Ovary (tissue), 9 donors: ENCODE data around the gene LYZ. TPM values are rescaled to one million over a fixed set of nuclear protein-coding genes. Genes with fewer than 3 reads are reported as not detected.

Experiments used
- DNase-seq, 5 donors: peaks; one replicate each; pipeline ENCODE4 v3.0.0-alpha.2; 2019 to 2020
- H3K27ac ChIP-seq, 2 donors: fragments of 200-600 bp; one replicate each; pipeline versions ENCODE4 v1.5.1 to v1.8.0; 2019 to 2022
- H3K27me3 ChIP-seq: fragments of 200-600 bp; one replicate; pipeline ENCODE4 v1.8.0; 2022
- H3K36me3 ChIP-seq: fragments of 200-600 bp; sonication (generic); one replicate; pipeline ENCODE4 v1.5.1; 2019
- H3K4me1 ChIP-seq: one replicate; pipeline ENCODE4 v1.8.1; 2013; ENCODE audit warnings: mild to moderate bottlenecking, moderate library complexity; ENCODE audit not compliant: insufficient read depth
- H3K4me3 ChIP-seq: fragments of 200-600 bp; sonication (generic); one replicate; pipeline ENCODE4 v1.5.1; 2017
- H3K9me3 ChIP-seq, 2 donors: fragments of 200-600 bp in 1 of 2; sonication (generic) in 1 of 2; one replicate each; pipeline versions ENCODE4 v1.5.1 to v1.8.1; 2013 to 2019; ENCODE audit warnings: mild to moderate bottlenecking in 1 of 2, moderate library complexity in 1 of 2
- CTCF ChIP-seq, 3 donors: fragments of 450-650 bp in 2 of 3; fragments of 200-600 bp in 1 of 3; IDR thresholded peaks; one replicate each; pipeline versions ENCODE4 v1.5.1 to v1.8.0; 2016 to 2022; ENCODE audit warnings: antibody characterized with exemption in 3 of 3, mild to moderate bottlenecking in 1 of 3
- EP300 ChIP-seq: sonication (generic); formaldehyde crosslinking; IDR thresholded peaks from one replicate; pipeline ENCODE4 v1.6.1; 2017; ENCODE audit warnings: antibody characterized with exemption
- POLR2A ChIP-seq: fragments of 450-650 bp; IDR thresholded peaks from one replicate; pipeline ENCODE4 v1.6.1; 2017; ENCODE audit warnings: antibody characterized with exemption, mild to moderate bottlenecking, moderate library complexity
- WGBS, 3 donors: extraction: QIAGEN DNeasy Blood & Tissue Kit in 1 of 3; methylation state at CpG; one replicate each; pipeline versions ENCODE4 v1.1.5 to v1.1.7; 2013 to 2017; 5-methylcytosine and 5-hydroxymethylcytosine counted together
- intact Hi-C, 4 donors: fragments of 100-400 bp; cut with DNase I; formaldehyde crosslinking; loops; one replicate each; pipeline versions ENCODE4 v1.11.0 to v1.15.1; 2022 to 2023
- polyA plus RNA-seq, 2 donors: library from polyadenylated mRNA; stranded (reverse); fragments of 200-250 nt in 1 of 2; fragments of 350-450 nt in 1 of 2; fragmentation: Illumina TruSeq in 1 of 2; extraction: RNeasy Lipid Tissue Mini Kit (QIAGEN cat#74804) in 1 of 2; gene quantifications; one replicate each; pipeline ENCODE4 v1.2.3, GENCODE V29; 2013 to 2014
- total RNA-seq, 7 donors: library from RNA; depleted of rRNA in 2 of 7; stranded (reverse); fragments of >200 nt in 2 of 7; fragmentation: NEBNext Ultra II Directional in 3 of 7; extraction: Animal tissue kit (Norgen Biotek cat#: 25700) in 3 of 7; gene quantifications; one replicate each; pipeline versions ENCODE4 v1.1.0 to v1.2.4, GENCODE V29; 2016 to 2023
- donor health status: DM: no; HTN: no; CAD: no; lungs with moderate emphysema.
- donor health status: DM: no; HTN: no; CAD: no.
- donor health status: Bipolar disorder and iron deficiency.
- donor health status: DM: yes; HTN: yes; CAD: no.
- donor health status: DM: no; HTN: no; CAD: no.
- donor health status: DM: yes; HTN: yes; CAD: no.

Gene LYZ
- total and polyA plus RNA-seq, 9 donors = 6.5 to 233 (median 14.2) TPM

- TF ChIP-seq POLR2A (peak; percentile 63), CTCF (IDR thresholded peaks at IDR 0.05) (no peak), EP300 (no peak)
- peak; percentile 82 to 91 (median 87) for DNase-seq
- Histone ChIP-seq H3K4me1 (peaks cover 3% of the 10 kb centered on the region), H3K27me3 (no peaks in the 10 kb centered on the region), H3K27ac (peak within 1 kb of the TSS; percentile 90 to 98), H3K4me3 (peak within 1 kb of the TSS; percentile 78), H3K9me3 (no peaks in the 10 kb centered on the region), H3K36me3 (no peaks in the 10 kb centered on the region)
- intact Hi-C loops = no loop called here
- 0% methylated on average over 69 to 70 of the region's 70 CpGs for WGBS, 3 donors
Observed at GRCh38 chr12:69359531-69360347, 11.6 kb downstream of the LYZ start, which contains the start of gene YEATS4. Gene YEATS4 (plus strand): TSS chr12:69359743. CDS start chr12:69359973, 230 bp downstream.

- DNase-seq = no peak
- Histone ChIP-seq H3K4me1 (peaks cover 3% of the 10 kb centered on the region), H3K36me3 (no peaks in the 10 kb centered on the region), H3K27me3 (no peaks in the 10 kb centered on the region), H3K27ac (peak overlapping the region in 1 of 2 donors; percentile 98), H3K9me3 (no peaks in the 10 kb centered on the region), H3K4me3 (peak overlapping the region; percentile 78)
- TF ChIP-seq CTCF (IDR thresholded peaks at IDR 0.05) (no peak), POLR2A (no peak), EP300 (no peak)
- 5 to 7% (median 7%) methylated on average over 10 of the region's 10 CpGs for WGBS, 3 donors
- intact Hi-C loops = no loop called here
Observed at GRCh38 chr12:69360348-69360672, 12.1 kb downstream of the LYZ start.

DNA sequence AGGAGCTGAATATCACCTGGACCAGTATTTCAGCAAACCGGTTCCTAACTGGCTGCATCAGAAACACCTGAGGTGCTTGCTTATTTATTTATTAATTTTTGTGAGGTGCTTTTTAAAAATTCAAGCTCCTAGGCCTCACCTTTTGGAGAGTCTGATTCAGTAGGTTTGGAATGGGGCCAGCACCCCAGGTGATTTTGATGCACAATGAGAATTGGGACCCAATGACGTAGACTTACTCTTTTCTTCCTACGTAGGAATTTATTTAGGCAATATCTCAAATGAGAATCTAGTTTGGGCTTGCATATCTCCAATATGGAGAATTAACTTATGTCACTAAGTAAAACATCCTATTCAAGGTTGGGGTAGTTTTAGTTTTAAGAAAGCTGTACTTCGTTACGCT lies 18.6 kb downstream of the LYZ start:
- WGBS, 3 donors = 97% methylated on average over 5 of the region's 5 CpGs
- intact Hi-C loops = no loop called here
- Histone ChIP-seq H3K9me3 (no peaks in the 10 kb centered on the region), H3K36me3 (no peaks in the 10 kb centered on the region), H3K4me1 (no peaks in the 10 kb centered on the region), H3K4me3 (no peak overlapping the region), H3K27me3 (no peaks in the 10 kb centered on the region), H3K27ac (no peak overlapping the region)
- TF ChIP-seq EP300 (no peak), CTCF (IDR thresholded peaks at IDR 0.05) (no peak), POLR2A (no peak)
- DNase-seq = no peak

DNA sequence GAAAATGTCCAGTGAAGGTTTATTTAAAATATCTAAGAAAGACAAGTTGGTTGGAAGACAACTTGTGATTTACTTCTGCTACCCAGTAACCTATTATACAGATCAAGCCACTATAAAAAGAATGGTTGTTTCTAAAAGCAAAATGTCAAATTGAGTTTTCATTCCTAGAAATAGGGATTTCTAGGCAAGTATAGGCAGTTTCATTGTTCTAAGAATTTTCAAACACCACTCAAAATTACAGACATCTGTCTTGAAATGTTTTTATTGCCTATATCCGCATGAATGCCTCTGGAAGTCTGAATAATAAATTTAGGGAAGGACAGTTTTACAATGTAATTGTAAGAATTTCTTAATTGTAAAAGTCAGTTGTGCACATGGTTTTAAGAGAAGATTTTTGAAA lies 20.0 kb downstream of the LYZ start:
- Histone ChIP-seq H3K27ac (no peak overlapping the region), H3K27me3 (no peaks in the 10 kb centered on the region), H3K36me3 (no peaks in the 10 kb centered on the region), H3K4me3 (no peak overlapping the region), H3K9me3 (no peaks in the 10 kb centered on the region), H3K4me1 (no peaks in the 10 kb centered on the region)
- TF ChIP-seq CTCF (IDR thresholded peaks at IDR 0.05) (no peak), EP300 (no peak), POLR2A (no peak)
- intact Hi-C loops = no loop called here
- DNase-seq = no peak
- WGBS, 3 donors = 88 to 97% (median 95%) methylated on average over 1 of the region's 1 CpG
